Measurements from ENCODE around the gene PWWP3B. TPM values are rescaled to one million over a fixed set of nuclear protein-coding genes. Genes with fewer than 3 reads are reported as not detected.
"Not testable (repeated sequence)": the region's sequence is repeated elsewhere in the genome, so short reads cannot be mapped to it uniquely, and the experiment has no call there.

The PWWP3B gene
- not detected in 2 replicates for total RNA-seq (2014; rRNA removed; shearing (Covaris generic))

DNA sequence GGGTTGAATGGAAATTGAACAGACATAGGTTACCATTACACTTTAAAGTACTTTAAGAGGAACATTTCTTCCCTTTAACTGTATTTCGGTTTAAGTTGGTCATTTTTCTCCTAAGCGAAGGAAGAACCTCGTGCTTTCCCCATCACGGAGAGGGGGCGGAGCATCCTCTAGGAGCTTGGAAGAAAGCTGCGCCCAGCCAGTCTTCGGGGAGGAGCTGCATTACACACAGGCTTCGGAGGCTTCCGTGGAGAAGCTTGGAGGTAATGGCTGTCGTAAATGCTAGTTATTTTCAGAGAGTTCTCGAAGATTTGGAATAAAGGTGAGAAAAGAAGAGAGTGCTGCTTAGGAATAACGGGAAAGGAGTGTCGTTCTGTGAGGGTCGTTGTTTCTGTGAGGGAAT lies at the start of gene PWWP3B:
Gene PWWP3B (plus strand): TSS at position 199 of the 400 bp plus-strand sequence. CDS start 37,128 bp downstream, outside the sequence.
- no peak for DNase-seq (ENCODE audit: low read depth in 1 of 2, low spot score in 2 of 2)
- Histone ChIP-seq H3K27ac (no peak within 1 kb of the TSS), H3K9me3 (replicated peaks) (no peaks in the 10 kb centered on the region), H3K36me3 (no peaks in the 10 kb centered on the region), H3K27me3 (replicated peaks) (no peaks in the 10 kb centered on the region), H3K4me1 (replicated peaks) (no peaks in the 10 kb centered on the region), H3K4me3 (no peak within 1 kb of the TSS)

GRCh38 chrX:106139048-106139447 lies 29.1 kb upstream of the PWWP3B start:
- Histone ChIP-seq H3K4me1 (replicated peaks) (no peaks in the 10 kb centered on the region), H3K36me3 (no peaks in the 10 kb centered on the region), H3K27ac (no peak overlapping the region), H3K9me3 (replicated peaks) (no peaks in the 10 kb centered on the region), H3K27me3 (replicated peaks) (no peaks in the 10 kb centered on the region), H3K4me3 (no peak overlapping the region)
- no peak for DNase-seq (ENCODE audit: low read depth in 1 of 2, low spot score in 2 of 2)

DNA sequence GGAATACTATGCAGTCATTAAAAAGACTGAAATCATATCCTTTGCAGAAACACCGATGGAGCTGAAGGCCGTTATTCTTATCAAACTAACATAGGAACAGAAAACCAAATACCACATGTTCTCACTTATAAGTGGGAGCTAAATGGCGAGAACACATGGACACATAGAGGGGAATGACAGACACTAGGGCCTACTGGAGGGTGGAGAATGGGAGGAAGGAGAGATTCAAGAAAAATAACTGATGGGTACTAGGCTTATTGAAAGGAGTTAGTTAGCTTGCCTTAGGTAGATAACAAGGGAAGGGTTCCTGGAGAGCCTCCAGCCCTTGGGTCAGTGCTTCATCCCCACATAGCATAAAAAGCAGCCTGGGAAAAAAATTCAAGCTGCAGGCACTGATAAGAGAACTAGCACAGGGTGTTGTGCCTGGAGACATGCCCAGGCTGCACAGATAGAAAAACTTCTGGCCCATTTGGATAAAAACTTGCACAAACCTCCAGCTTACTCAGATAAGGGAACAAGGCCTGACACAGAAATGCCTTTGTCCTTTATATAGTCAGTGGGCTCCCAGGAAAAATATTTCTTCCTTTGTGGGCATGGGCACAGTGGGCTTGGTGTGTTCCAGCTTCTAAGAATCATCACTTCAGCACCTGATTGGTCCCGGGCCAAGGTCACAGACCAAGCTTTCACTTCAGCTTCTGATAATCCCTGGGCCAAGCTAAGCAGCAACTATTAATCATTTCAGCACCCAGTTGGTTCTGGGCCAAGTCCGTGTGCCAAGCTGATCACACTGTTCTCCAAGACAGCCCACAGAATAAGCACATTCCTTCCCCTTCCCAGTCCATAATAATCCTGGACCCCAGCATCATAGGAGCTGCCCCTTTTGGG lies 23.1 kb upstream of the PWWP3B start:
- no peaks in the 10 kb centered on the region for H3K9me3 ChIP-seq (replicated peaks)
- no peak for DNase-seq (ENCODE audit: low read depth in 1 of 2, low spot score in 2 of 2)

DNA sequence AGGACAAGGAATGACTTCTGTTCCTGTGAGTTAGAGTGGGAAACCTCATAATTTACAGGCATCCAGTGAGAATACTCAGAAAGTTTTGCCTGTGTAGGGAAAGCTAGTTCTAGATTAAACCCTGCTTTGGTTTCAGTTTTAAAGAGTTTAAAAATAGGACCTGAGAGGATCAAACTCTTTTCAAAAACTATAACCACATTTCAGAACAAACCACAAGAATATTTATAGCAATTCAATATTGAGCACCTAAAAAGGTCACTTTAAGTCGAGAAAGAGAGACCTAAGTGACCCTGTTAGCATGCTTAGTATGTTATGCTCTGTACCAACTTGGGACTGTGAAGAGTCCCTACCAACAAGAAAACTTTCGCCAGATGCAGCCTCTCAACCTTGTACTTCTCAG lies 17.4 kb upstream of the PWWP3B start:
- Histone ChIP-seq H3K4me3 (no peak overlapping the region), H3K27me3 (replicated peaks) (no peaks in the 10 kb centered on the region), H3K4me1 (replicated peaks) (no peaks in the 10 kb centered on the region), H3K27ac (no peak overlapping the region), H3K36me3 (no peaks in the 10 kb centered on the region), H3K9me3 (replicated peaks) (no peaks in the 10 kb centered on the region)
- DNase-seq (ENCODE audit: low read depth in 1 of 2, low spot score in 2 of 2): no peak

More for the DNA sequence above, 23.1 kb upstream of the PWWP3B start:
- Histone ChIP-seq H3K4me1 (replicated peaks) (no peaks in the 10 kb centered on the region), H3K36me3 (no peaks in the 10 kb centered on the region), H3K4me3 (no peak overlapping the region), H3K27ac (no peak overlapping the region), H3K27me3 (replicated peaks) (no peaks in the 10 kb centered on the region)

DNA sequence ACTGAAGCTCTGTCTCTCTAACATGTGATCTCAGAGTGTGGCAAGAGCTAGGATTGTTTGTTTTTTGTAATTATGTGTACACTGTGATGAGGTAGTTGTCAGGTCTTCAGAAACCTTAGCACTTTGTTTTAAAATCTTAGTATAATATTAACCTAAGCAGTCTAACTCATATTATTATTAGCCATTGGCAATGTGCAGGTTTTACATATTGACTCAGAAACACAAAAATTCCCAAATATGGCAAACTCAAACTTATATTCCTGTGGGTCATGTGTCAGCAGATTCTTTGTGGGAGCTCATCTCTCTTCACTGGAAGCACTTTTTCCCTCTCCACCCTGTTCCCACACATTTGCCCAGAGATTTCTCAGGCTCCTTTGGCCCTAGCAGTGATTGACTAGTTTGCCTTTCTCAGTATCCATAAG lies 8.2 kb upstream of the PWWP3B start:
- H3K36me3 ChIP-seq: no peaks in the 10 kb centered on the region
- no peaks in the 10 kb centered on the region for H3K9me3 ChIP-seq (replicated peaks)
- no peaks in the 10 kb centered on the region for H3K27me3 ChIP-seq (replicated peaks)
- H3K4me3 ChIP-seq: no peak overlapping the region
- DNase-seq (ENCODE audit: low read depth in 1 of 2, low spot score in 2 of 2): no peak
- no peak overlapping the region for H3K27ac ChIP-seq
- H3K4me1 ChIP-seq (replicated peaks): no peaks in the 10 kb centered on the region

- no peak overlapping the region for H3K4me3 ChIP-seq
- no peak overlapping the region for H3K27ac ChIP-seq
- H3K36me3 ChIP-seq: no peaks in the 10 kb centered on the region
- no peaks in the 10 kb centered on the region for H3K4me1 ChIP-seq (replicated peaks)
- H3K27me3 ChIP-seq (replicated peaks): no peaks in the 10 kb centered on the region
- no peaks in the 10 kb centered on the region for H3K9me3 ChIP-seq (replicated peaks)
- no peak for DNase-seq (ENCODE audit: low read depth in 1 of 2, low spot score in 2 of 2)
Observed at GRCh38 chrX:106170318-106170717, 2.2 kb downstream of the PWWP3B start.

DNA sequence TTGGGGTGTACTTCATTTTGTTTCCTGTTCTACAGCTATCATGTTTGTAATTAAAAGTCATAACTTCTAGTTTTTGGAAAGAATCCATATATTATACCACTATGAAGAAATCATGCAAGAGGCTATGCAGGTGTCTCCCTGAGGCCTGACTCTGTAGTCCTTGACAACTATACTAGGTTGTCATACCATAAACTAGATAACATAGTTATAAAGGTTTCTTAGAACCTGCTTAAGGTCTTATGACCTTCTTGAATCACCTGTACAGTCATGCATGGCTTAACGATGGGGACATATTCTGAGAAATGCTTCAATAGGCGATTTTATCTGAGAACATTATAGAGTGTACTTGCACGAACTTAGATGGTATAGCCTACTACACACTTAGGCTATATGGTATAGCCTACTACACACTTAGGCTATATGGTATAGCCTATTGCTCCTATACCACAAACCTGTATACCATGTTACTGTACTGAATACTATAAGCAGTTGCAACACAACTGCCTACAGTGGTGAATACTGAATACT lies 3.3 kb downstream of the PWWP3B start:
- no peak overlapping the region for H3K4me3 ChIP-seq
- no peak for DNase-seq (ENCODE audit: low read depth in 1 of 2, low spot score in 2 of 2)
- H3K27ac ChIP-seq: no peak overlapping the region

GRCh38 chrX:106177106-106177981 lies 9.2 kb downstream of the PWWP3B start:
- H3K27me3 ChIP-seq (replicated peaks): no peaks in the 10 kb centered on the region
- H3K36me3 ChIP-seq: no peaks in the 10 kb centered on the region
- no peak overlapping the region for H3K4me3 ChIP-seq
- H3K27ac ChIP-seq: no peak overlapping the region
- no peaks in the 10 kb centered on the region for H3K9me3 ChIP-seq (replicated peaks)
- no peaks in the 10 kb centered on the region for H3K4me1 ChIP-seq (replicated peaks)
- DNase-seq (ENCODE audit: low read depth in 1 of 2, low spot score in 2 of 2): no peak

More for the DNA sequence above, 3.3 kb downstream of the PWWP3B start:
- H3K27me3 ChIP-seq (replicated peaks): no peaks in the 10 kb centered on the region
- H3K4me1 ChIP-seq (replicated peaks): no peaks in the 10 kb centered on the region
- H3K36me3 ChIP-seq: no peaks in the 10 kb centered on the region
- H3K9me3 ChIP-seq (replicated peaks): no peaks in the 10 kb centered on the region

- Histone ChIP-seq H3K27me3 (replicated peaks) (no peaks in the 10 kb centered on the region), H3K36me3 (no peaks in the 10 kb centered on the region), H3K4me1 (replicated peaks) (no peaks in the 10 kb centered on the region), H3K4me3 (no peak overlapping the region), H3K27ac (no peak overlapping the region), H3K9me3 (replicated peaks) (no peaks in the 10 kb centered on the region)
- no peak for DNase-seq (ENCODE audit: low read depth in 1 of 2, low spot score in 2 of 2)
Observed at GRCh38 chrX:106177982-106178321, 9.8 kb downstream of the PWWP3B start.

DNA sequence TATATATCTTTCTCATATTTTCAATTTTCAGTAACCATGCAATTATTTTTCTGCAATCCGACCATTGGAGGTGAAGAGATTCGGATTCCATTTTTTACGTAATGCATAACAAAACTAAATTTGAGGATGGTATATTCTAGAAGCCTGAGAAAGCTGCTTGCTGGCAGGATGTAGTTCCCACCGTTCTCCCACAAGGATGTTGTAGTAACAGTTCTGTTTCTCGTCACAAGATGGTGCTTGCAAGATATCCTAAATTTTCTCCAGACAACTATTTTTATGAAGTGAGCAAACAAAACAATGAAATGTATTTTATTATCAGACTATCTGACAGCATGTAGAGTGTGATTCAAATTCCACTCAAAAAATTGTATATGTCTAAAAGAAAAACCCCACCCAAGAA lies 10.7 kb downstream of the PWWP3B start:
- Histone ChIP-seq H3K27ac (no peak overlapping the region), H3K27me3 (replicated peaks) (no peaks in the 10 kb centered on the region)
- DNase-seq (ENCODE audit: low read depth in 1 of 2, low spot score in 2 of 2): no peak

DNA sequence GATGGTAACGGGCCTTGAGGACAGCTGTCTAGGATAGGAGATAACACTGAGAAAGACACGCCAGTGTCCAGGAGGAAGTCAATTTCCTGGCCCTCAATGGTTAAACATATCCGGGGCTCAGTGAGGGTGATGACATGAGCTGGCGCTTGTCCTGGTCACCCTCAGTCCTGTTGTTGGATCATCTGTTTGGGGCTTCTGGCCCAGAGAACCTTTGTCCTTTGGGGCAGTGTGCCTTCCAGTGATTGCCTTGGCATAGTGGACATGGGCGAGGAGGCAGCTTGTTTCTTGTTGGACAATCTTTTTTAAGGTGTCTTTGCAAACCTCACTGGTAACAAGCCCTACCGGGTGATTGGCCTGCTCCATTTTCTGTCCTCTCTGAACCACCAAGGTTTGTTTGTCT lies 15.6 kb downstream of the PWWP3B start:
- H3K4me1 ChIP-seq (replicated peaks); H3K36me3 ChIP-seq; H3K27ac ChIP-seq; H3K27me3 ChIP-seq (replicated peaks); H3K4me3 ChIP-seq; DNase-seq (ENCODE audit: low read depth in 1 of 2, low spot score in 2 of 2); H3K9me3 ChIP-seq (replicated peaks): not testable (repeated sequence)

More for the DNA sequence above, 10.7 kb downstream of the PWWP3B start:
- Histone ChIP-seq H3K4me1 (replicated peaks) (no peaks in the 10 kb centered on the region), H3K9me3 (replicated peaks) (no peaks in the 10 kb centered on the region), H3K36me3 (no peaks in the 10 kb centered on the region), H3K4me3 (no peak overlapping the region)

DNA sequence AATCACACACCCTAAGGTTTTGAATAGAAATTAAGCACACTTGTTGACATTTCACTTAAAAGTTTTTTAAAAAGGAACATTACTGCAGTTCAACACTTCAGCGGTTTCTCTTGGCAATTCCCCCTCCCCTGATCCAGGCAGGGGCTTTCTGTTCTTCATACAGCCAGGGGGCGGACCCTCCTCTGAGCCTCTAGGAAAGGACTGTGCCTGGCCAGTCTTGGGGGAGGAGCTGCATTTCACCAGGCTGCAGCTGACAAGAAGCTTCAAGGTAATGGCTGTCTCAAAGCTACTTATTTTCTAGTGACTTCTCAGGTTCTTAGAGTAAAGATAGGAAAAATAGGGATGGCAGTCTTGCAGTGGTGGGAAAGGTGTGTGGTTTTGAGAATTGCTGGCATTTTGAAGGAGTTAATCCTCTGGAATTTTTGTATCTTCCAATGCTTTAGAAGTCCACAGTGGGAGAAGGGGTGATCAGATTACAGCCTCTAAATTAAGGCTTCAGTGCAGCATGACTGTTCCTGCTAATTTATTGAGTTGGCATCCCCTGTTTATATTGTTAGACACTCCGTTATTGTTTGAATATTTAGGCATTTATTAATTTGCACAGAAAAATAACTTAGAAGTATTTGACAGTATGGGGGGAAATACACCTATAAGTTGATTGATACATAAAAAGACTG lies 33.5 kb downstream of the PWWP3B start:
- Histone ChIP-seq H3K36me3 (no peaks in the 10 kb centered on the region), H3K4me3 (no peak overlapping the region), H3K9me3 (replicated peaks) (no peaks in the 10 kb centered on the region), H3K27me3 (replicated peaks) (no peaks in the 10 kb centered on the region), H3K27ac (no peak overlapping the region), H3K4me1 (replicated peaks) (no peaks in the 10 kb centered on the region)
- DNase-seq (ENCODE audit: low read depth in 1 of 2, low spot score in 2 of 2): no peak

DNA sequence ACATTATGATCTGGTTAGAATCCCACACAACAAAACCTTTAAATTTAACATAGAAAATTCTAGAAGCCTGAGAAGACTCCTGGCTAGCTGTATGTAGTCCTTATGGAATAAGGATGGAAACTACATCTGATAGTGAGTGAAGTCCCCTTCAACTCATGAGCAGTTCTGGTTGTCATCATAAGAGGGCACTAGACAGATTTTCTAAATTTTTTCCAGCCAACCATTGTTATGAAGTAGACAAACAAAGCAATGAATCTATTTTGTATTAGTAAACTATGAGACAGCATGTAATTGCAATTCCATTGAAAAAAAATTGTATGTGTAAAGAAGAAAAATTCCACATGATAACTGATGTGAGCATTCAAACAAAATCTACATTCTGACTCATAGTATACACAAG lies 35.2 kb downstream of the PWWP3B start:
- Histone ChIP-seq H3K27me3 (replicated peaks) (no peaks in the 10 kb centered on the region), H3K27ac (no peak overlapping the region), H3K36me3 (no peaks in the 10 kb centered on the region), H3K4me1 (replicated peaks) (no peaks in the 10 kb centered on the region), H3K9me3 (replicated peaks) (no peaks in the 10 kb centered on the region), H3K4me3 (no peak overlapping the region)
- DNase-seq (ENCODE audit: low read depth in 1 of 2, low spot score in 2 of 2): no peak

All from SJSA1 (cell line).